ENCODE data around the gene MAGI2.

The MAGI2 gene

DNA sequence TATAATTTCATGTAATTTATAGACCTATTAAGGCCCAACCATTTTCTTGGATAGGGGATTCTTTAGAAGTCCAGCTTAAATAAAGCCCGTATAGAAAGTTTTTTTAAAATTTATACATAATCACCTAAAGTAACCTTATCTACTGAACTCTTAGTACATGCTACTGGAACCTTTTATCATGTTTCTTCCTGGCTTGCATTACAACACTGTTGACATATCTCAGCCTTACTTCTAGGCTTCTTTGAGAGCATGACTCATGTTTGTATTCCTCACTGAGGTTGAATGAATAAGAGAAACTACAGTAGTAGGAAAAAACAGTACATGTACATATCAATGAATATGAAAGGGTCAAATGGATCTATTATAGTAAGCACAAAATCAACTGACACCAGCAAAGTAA, 8.2 kb upstream of the MAGI2 start:
- TF ChIP-seq, protein P1, sequence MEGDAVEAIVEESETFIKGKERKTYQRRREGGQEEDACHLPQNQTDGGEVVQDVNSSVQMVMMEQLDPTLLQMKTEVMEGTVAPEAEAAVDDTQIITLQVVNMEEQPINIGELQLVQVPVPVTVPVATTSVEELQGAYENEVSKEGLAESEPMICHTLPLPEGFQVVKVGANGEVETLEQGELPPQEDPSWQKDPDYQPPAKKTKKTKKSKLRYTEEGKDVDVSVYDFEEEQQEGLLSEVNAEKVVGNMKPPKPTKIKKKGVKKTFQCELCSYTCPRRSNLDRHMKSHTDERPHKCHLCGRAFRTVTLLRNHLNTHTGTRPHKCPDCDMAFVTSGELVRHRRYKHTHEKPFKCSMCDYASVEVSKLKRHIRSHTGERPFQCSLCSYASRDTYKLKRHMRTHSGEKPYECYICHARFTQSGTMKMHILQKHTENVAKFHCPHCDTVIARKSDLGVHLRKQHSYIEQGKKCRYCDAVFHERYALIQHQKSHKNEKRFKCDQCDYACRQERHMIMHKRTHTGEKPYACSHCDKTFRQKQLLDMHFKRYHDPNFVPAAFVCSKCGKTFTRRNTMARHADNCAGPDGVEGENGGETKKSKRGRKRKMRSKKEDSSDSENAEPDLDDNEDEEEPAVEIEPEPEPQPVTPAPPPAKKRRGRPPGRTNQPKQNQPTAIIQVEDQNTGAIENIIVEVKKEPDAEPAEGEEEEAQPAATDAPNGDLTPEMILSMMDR (IDR thresholded peaks at IDR 0.05; ENCODE audit: low read depth, low read length) = no peak

DNA sequence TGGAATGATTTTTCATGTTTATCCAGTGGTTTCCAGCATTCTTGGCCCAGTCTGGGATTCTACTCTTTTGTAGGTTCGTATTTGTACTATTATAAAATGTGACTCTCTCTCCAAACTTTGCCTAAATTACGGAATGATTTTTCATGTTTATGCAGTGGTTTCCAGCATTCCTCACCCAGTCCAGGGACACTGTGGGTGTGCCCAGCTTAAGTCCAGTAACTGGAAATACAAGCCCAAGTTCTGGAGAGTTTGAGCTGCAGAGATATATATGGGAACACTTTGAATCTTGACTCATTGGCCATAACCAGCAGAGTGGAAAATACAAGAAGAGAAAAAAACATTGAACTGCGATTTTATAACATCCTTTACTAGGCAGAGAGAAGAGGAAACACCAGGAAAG, 5.9 kb upstream of the MAGI2 start:
- no peak overlapping the region for H3K4me3 ChIP-seq (ENCODE audit: low read depth, low read length)
- TF ChIP-seq, protein P1 (IDR thresholded peaks at IDR 0.05; ENCODE audit: low read depth, low read length) = no peak

More for the DNA sequence above, 8.2 kb upstream of the MAGI2 start:
- no peak overlapping the region for H3K4me3 ChIP-seq (ENCODE audit: low read depth, low read length)

DNA sequence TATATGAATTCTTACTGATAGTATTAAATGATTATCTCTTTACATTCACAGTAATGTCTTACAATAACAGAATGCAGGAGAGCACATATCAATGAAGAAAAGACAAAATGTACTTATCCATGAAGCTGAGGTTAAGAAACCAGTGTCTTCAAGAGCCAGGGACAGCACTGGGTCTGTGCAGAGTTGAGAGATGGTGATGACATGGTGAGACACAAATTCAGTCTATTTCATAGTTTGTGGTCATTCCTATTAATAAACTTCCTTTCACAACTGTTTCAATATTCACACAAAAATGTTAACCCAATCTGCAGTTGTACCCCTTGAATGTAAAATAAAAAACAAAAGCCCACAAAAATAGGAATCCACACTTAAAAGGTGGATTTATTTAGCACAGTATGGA, 5.3 kb upstream of the MAGI2 start:
- TF ChIP-seq, protein P1 (IDR thresholded peaks at IDR 0.05; ENCODE audit: low read depth, low read length) = no peak
- no peak overlapping the region for H3K4me3 ChIP-seq (ENCODE audit: low read depth, low read length)

DNA sequence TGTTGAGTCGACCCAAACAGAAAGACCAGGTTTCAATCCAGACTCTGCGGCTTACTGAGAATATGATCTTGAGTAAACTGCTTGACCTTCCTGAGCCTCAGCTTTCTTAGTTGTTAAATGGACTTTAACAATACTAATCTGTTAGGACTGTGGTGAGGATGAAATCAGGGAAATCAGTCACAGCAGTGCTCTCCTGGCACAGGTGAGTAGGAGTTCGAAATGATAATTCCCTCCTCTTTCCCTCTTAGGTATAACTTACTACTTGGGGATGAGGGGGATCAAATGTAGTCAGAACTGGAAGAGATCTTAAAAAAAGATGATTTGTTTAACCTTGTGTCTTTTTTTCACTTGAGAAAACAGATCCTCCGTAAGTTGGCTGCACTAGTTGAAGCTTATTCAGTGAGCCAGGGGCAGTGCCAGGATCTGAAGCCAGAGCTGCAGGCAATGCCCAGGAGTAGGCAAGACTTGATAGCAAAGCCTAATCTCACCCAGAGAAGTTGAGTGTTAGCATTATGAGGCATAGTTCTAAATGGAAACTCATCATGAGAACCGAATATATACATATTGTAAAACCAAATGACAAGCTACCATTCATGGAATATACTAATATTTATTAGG, 1.8 kb upstream of the MAGI2 start:
- TF ChIP-seq, protein P1 (IDR thresholded peaks at IDR 0.05; ENCODE audit: low read depth, low read length) = no peak
- H3K4me3 ChIP-seq (ENCODE audit: low read depth, low read length) = peak overlapping the region; percentile 83

DNA sequence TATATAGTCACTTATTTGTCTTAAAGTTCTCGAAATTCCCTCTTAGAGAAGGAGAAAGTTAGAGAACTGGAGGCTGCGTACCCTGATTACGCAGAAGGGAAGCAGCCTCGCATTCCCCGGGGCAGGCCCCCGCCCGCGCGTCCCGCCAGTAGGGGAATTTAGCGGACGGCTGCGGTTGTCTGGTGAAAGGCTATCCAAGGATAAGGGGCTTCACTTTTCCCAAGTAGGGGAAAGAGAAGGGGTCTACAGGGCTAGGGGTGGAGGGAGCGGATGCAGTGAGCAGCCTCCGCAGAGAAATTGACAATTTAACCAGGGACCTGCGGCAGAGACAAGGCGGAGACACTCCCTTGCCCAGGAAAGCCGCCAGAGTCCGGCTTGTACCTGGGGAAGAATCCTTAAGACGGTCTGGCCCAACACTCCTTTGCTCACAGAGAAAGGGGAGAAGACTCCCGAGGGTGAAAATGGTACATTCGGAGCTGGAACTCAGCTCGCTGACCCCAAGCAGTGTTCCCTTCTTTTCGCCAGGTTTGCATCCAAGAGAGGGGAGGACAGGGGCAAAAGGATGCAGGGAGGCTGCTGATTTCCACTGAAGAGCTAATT, 994 bp upstream of the MAGI2 start:
- H3K4me3 ChIP-seq (ENCODE audit: low read depth, low read length) = peak overlapping the region; percentile 83
- TF ChIP-seq, protein P1 (IDR thresholded peaks at IDR 0.05; ENCODE audit: low read depth, low read length) = no peak

DNA sequence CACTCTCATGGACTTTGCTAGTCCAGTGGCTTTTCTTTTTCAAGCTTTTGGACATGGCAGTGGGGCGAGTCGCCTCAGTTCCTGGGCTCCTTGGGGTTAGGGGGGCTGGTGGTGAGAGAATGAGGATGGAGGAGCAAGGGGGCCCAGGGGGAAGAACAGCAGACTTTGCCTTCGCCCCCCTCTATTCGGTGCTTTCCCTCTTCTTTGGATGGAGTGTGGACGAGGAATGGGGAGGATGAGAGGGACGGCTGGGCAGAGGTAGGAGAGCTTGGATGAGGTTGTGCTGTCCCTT, 255 bp downstream of the MAGI2 start:
- peak overlapping the region; percentile 83 for H3K4me3 ChIP-seq (ENCODE audit: low read depth, low read length)

More for the DNA sequence above, 255 bp downstream of the MAGI2 start:
- TF ChIP-seq, protein P1 (IDR thresholded peaks at IDR 0.05; ENCODE audit: low read depth, low read length) = no peak
